NCI-H146 treated with DMSO at 0.1 percent for 48 hours (cell line): ENCODE data around the gene CSPG4.

ENCODE experiments used
- DNase-seq: peaks from one replicate; lab custom pipeline; 2025; ENCODE audit not compliant: unreplicated experiment; lab: John Stamatoyannopoulos, UW

CSPG4 gene

GRCh38 chr15:75673426-75674235, 39.0 kb downstream of the CSPG4 start:
- no peak for DNase-seq

GRCh38 chr15:75672646-75673425, 39.8 kb downstream of the CSPG4 start:
- DNase-seq, result no peak

GRCh38 chr15:75671730-75672602, 40.7 kb downstream of the CSPG4 start:
- DNase-seq, result no peak

GRCh38 chr15:75669879-75670212, 42.8 kb downstream of the CSPG4 start:
- DNase-seq, result no peak

DNA sequence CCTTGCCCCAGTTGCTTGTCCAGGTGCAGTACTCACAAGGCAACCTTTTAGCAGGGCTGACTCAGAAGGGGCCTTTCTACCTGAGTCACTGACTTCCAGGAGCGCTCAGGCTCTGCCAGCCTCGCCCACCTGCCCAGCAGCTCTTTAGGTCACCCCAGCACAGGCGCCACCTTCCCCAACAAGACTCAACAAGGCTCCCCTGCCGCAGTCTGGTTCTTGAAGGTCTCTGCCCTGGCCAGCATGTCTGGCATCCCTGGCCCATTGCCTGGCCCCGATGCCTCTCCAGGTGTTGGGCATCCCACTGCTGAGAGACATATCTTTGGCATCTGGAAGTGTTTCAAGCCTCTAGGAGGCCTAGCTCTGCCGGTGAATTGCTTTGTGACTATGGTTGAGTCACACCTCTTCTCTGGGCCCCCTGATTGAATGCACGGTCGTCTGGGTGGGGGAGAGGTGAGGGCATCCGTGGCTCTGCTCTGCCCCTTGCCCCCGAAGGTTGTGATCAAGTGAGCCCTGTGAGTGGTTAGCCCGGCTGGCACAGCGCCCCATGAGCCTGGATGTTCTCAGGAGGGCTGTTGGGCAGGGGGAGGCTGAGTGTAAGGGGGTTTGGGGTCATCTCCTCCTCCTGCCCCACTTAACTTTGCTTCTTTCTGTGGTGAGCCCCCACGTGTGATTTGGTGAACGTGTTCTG, 43.3 kb downstream of the CSPG4 start:
- no peak for DNase-seq

DNA sequence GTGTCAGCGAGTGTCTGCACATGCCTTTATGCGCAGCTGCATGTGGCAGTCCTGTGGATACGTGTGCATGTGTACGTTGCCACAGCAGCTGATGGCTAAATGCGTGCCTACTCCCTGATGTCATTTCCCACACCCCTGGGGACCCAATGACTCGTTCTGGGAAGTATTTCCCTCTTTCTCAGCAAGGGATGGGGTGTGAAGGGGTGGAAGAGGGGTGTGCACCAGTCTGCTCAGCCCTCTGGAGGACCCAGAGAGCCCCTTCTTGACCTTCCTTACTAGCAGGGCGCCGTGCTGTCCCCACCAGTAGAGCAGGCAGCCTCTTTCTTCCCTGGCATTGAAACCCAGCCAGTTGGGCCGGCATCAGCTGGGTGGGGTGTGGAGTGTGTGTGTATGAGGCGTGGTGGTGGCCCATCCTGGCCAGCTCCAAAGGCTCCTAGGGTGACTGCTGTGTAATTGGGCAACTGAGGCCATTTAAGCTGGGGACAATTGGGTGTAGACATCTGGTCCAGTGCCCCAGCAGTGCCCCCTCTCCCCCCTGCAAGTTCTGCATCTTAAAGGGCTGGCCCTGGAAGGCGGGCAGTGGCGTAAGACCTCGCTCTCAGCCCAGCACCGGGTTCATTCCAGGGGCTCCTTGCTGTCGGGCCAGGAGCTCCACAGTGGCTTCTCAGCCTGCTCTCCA, 45.7 kb downstream of the CSPG4 start:
- no peak for DNase-seq

GRCh38 chr15:75663931-75664421, 48.7 kb downstream of the CSPG4 start:
- peak; percentile 80 for DNase-seq

DNA sequence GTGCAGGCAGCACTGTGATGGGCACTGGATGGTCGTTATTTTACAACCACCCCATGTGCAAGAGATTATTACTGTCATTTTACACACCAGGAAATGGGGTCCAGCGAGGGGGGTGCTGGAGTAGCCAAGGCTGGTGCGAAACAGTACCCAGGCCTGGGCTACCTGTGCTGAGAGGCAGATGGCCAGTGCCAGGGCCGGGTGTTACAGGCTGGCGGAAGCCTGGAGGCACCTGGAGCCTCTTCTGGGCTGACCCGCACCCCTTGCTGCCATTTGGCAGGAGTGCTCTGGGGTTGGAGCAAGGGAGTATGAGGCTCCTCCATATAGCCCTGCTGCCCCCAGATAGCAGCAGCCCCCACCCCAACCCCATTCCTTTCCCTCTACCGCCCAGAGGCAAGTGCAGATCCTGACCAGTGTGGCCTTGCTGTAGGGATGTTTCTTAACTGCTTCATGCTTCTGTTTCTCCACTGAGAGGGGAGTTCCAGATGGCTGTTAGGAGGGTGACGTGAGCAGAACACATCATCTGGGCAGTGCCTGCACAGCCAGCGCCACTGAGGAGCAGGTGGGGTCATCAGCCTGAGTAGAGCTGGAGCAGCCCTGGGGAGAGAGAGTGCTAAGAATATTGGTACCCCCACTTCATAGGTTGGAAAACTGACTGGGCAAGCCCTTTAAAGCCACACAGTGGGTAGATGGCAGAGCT, 49.7 kb downstream of the CSPG4 start:
- no peak for DNase-seq

DNA sequence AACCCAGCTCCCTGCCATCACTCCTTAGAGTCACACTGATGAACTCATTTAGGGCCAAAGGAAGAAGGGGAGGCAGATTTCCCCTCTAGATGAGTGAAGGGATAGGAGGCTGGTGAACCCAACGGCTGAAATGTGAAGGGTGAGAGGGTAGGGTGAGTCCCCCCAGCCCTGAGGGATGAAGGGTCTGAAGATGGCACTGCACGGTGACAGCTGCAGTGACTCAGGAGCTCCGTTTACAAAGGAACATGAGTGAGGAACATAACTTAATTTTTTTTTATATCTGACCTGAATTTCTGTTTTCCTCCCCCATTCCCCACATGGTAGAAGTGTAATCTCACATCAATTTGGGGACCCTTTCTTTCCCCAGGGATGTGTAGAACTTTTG, 50.9 kb downstream of the CSPG4 start:
- DNase-seq, result no peak

- no peak for DNase-seq
Measured at GRCh38 chr15:75661100-75661755, 51.4 kb downstream of the CSPG4 start.

GRCh38 chr15:75659928-75660645, 52.6 kb downstream of the CSPG4 start:
- DNase-seq, result no peak

DNA sequence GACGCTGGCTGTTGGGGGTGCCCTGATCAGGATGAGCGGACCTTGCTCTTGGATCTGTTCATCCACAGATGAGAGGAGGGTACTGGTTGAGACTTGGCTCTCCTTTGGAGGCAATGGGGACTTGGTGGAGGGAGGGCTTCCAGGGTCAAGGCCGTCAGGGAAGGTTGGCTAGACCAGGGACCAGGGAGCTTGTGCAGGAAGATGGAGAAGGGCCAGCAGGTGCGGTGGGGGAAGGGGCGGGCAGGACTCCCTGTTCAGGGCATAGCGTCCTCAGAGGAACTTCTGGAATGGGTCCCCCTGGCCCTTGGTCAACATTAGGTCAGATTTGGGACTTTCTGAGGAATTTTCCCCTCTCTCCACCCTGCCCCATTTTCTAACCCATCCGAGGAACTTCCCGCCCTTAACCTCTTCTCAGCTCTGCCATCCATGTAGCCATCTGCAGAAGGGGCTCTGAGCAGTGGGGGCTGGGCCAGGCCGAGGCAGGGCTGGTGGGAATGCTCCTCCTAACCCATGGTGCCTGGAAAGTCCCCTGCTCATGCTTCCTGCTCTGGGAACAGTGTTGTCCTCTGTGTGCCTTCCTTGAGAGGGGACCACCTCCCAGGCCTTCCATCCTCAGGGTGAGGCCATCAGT, 53.4 kb downstream of the CSPG4 start:
- no peak for DNase-seq

GRCh38 chr15:75656813-75657212, 55.8 kb downstream of the CSPG4 start:
- DNase-seq, result no peak

GRCh38 chr15:75656331-75656730, 56.3 kb downstream of the CSPG4 start:
- no peak for DNase-seq

GRCh38 chr15:75655931-75656330, 56.7 kb downstream of the CSPG4 start:
- peak; percentile 2 for DNase-seq

DNA sequence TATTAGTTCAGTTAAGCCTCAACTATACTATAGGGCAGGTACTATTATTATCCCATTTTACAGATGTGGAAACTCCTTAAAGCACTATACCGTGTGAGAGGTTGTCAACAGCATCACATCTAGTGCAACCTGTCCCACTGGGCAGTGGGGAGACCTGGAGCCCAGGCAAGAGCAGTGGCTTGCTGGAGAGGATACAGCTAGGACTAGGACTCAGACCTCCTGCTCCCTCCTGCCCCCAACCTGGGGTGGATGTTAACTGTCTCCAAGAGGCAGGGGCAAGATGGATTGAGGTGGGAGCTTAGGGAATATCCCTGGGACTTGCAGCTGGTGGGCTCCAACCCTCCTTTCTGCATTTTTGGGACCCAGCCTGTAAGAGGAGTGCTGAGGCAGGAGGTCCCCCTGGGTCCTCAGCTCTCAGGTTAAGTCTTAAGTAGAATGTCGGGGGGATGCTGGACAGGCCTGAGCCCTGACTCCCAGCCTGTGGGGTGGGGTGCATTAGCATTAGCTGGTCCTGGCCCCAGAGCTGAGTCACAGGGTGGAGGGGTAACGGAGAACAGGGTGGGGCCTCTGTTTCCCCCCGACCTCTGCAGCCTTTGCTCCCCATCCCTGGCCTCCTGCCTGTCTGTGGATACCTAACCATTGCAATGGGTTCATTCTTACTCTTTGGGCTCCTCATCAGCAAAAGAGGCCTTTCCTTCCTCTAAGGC, 58.3 kb downstream of the CSPG4 start:
- DNase-seq, result no peak

DNA sequence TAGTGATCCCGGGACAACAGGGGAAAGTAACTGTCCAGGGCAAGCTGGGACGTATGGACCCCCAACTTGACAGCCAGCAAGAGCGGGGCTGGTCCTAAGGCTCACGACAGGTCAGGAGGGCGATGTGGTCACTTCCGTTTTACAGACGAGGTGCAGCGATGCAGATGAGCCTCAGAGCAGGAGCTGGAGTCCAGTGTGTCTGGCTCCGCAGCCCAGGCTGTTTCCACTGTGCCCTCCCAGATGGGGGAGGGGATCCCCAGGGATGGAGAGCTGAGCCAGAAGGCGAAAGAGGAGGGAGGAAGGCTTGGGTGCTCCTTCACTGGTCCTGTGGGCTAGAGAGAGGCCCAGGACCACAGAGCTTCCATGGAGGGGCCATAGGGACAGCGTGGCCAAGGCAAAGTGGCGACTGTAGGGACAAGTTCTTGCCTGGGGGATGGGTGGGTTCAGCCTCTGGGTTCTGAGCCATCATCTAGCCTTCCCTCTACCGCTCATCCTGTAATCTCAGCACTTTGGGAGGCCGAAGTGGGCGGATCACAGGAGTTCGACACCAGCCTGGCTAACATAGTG, 59.2 kb downstream of the CSPG4 start:
- DNase-seq, result no peak
